HG03095 (cell line): ENCODE results near the gene DCDC2B.

Experiments used
- ATAC-seq: cut with Tn5 transposase; IDR thresholded peaks from one replicate; pipeline ENCODE4 v1.9.1; 2021; ENCODE audit warnings: moderate library complexity; ENCODE audit not compliant: unreplicated experiment

DCDC2B gene

DNA sequence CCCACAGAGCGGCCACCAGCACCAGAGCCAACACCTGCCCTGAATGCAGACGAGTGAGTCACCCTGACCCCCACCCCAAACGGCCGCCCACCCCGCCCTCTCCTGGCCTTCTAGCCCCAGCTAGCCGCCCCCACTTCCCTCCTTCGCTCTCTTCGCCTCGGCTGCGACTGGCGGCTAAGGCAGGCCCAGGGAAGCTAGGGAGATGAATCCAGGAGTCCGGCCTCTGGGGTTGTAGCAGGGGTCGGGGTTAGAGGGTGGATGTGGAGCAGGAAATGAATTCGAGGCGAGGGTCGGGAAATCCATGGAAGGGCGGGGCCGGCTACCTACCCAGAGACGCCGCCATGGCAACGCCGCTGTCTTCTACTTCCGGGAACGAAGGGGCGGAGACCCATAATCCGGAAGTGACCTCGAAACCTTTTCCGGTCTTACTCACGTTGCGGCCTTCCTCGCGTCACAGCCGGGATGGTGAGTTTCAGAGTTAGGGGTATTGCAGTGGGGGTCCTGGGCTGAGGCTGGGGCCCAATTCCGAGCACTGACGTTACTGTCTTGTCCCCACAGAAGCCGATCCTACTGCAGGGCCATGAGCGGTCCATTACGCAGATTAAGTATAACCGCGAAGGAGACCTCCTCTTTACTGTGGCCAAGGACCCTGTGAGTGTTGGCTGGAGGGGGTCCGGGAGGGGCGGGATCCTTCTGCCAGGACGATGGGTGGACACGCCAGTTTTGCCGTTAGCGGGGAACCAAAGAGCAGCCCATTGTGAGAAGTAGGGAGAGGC lies 13.3 kb downstream of the DCDC2B start, which contains the start of the genes EIF3I and TMEM234:
EIF3I (plus strand) TSS at position 428 of the 776 bp plus-strand sequence; CDS start at position 463, 35 bp downstream.
TMEM234 (minus strand) TSS at position 374 of the 776 bp plus-strand sequence; CDS start at position 343, 31 bp downstream.
- peak; percentile 91 for ATAC-seq

DNA sequence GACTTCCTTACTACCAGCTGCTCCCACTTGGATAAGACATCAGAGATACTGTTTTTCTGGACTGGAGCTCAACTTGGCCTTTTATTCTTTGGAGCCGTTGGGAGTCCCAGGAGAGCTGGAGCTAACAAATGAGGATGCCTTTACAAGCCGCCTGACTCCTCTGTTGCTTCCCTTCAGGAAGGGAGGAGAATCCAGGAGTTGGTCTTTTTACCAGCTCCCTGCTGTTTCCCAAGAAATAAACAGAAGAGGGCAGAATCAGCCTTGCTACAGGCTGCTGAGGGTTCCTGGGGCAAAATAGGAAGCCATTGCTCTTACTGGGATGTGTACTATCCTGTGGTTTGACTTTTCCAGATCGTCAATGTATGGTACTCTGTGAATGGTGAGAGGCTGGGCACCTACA lies 14.8 kb downstream of the DCDC2B start:
- no peak for ATAC-seq

DNA sequence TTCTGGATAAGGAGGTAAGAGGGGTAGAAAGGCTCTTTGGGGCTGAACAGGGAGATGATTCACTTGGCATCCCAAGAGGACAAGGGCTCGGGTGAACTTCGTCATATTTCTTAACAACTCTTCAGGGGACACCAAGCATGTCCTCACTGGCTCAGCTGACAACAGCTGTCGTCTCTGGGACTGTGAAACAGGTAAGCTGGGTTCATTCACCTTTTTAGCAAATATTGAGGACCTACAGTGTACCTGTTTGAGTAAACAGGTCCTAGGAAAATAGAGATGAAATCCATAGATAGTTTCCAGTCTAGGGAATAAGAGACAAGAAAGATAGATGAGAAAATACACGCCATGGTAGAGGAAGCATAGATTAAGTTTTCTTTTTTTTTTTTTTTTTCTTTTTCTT lies 15.4 kb downstream of the DCDC2B start:
- no peak for ATAC-seq

DNA sequence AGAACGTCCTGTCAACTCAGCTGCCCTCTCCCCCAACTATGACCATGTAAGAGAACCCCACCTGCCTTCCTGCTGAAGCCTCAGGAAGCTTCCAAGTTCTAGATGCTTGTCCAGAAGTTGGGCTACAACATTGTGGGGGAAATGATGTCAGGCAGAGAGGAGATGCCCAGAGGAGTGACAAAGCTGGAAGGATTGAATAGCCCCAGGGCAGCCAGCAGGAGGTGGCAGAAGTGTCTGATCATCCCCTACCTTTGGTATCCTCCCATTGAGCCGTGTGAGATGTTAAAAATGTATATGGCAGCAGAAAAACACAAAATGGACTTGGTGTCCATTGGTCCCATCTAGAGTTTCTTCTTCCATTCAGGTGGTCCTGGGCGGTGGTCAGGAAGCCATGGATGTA lies 19.9 kb downstream of the DCDC2B start:
- no peak for ATAC-seq

DNA sequence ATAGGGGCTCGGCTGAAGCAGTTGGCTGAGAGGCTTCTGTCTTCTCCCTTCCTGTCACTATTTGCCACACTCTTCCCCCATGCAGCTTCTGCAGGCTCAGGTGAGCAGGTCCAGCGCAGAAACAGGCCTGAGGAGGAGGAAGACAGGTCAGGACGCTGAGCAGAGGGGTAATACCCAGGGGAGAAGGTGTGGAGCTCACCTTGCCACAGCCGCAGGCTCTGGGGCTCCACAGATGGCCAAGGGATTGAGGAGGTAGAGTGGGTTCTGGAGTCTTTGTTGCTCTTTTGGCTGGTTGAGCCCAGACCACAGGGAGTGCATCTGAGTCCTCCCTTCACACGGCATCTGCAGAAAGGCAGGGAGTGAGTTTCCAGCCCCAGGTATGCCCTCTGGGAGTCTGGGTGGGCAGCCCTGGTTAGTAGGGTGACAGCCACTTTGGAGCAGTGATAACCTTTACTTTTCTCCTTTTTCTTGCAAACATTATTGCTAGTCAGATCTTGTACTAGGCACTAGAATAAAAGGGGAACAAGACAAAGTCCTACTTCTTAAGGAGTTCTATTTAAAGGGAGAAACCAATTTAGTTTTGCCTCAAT lies 23.0 kb downstream of the DCDC2B start:
- no peak for ATAC-seq

DNA sequence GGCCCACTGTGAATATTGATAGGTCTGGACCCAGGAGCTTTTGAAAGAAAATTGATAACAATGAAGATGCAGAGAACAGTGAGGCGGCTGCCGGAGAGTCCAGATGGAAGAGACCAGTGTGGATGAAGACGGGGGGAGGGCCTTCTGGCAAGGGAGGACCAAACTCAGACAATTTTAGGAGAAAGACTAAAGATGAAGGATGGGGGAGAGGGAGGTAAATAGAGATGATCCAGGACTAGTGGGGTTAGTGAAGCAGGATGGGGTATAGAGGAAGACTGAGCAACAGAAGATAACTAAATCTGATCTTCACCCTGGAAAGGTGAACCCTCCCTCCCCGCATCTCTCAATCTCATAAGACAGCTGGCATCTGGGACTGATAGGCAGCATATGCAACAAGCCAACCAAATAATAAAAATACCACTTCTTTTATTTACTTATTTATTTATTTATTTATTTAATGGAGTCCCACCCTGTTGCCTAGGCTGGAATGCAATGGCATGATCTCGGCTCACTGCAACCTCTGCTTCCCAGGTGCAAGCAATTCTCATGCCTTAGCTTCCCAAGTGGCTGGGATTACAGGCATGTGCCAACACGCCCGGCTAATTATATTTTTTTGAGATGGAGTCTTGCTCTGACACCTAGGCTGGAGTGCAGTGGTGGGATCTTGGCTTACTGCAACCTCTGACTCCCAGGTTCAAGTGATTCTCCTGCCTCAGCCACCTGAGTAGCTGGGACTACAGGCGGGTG lies 23.8 kb downstream of the DCDC2B start:
- ATAC-seq, result no peak

DNA sequence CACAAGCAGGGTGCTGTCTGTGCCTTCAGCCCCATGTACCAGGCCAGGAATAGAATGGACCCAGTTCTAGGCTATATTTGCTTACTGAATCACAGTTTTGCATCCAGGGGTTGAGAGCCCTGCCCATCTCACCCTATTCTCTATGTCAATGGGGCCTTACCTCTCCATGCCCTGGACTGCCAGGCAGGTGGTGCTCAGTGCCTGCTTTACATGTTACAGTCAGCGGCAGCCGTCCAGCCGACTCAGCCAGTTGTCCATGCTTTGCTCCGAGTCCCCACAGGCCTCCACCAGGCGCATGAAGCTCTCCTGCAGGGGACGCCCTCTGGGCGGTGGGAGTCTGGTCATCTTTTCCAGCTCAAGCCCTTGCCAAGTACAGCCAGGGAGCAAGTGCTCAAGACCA lies 25.9 kb downstream of the DCDC2B start:
- ATAC-seq, result no peak

DNA sequence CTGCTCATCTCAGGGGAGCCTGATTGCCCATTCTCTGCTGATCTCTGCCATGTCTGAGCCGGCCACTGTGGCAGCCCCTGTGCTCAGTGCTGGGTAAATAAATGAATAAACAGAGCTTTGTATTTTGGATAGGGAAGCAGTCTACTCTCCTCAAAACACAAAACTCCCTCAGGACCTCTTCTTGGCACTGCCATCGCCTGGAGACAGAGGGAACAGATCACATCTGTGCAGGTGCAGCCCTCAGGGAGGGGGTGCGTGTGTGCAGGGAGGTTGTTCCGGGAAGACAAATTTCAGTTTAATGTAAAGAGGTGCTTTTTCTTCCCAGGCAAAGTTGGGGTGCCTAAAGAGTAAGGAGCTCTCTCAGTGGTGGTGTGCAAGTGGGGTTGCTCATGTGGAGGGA lies 30.4 kb downstream of the DCDC2B start:
- no peak for ATAC-seq

DNA sequence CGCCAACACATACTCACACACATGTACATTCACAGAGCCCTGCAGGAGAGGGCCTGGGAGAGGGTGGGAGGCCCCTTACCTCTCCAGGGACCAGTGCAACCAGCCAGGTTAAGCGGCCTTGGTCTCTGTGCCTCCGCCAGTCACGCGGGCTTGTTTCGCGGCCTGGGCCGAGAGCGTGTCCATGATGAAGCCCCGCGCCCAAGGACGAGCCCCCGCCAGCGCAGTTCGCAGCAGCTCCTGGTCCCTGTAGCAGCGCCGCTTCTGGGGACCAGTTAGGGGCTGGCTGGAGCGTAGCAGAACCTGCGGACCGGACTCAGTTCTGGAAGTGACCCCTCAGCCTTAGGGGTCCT lies 30.9 kb downstream of the DCDC2B start:
- no peak for ATAC-seq

DNA sequence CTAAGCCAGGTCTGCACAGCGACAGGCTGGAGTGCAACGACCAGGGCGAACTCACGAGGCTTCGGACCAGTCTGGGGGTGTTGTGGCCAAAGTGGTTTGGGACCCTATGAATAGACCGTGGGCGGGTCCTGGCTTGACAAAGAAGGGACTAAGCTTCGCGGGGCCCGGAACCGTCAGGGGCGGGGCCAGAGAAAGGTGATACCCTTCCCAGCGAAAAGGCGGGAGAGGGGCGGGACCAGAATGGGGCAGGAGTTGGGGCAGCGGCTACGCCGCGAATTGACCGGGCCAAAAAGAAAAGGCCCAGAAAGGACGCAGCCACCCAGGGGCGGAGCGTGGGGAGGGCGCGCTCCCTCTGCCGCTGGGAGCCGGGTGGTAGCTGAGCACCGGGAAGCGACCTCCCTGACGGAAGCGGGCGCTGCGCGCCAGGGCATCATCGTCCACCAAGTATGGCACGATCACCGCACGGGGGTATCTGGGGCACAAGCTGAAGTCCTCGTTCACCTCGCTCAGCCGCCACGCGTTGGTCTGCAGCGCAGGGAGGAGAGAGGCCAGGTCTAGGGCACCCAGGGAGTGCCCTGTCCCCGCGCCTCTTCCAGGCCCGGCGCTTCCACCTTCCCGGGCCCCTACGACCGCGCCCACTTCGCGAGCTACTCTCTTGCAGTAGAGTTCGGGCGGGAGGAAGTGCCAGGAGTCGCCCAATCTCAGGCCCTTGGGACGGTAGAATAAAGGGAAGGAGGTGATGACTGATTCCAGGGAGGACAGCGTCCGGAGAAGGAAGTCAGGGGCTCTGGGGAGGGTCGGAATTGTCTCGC lies 31.5 kb downstream of the DCDC2B start:
- no peak for ATAC-seq

DNA sequence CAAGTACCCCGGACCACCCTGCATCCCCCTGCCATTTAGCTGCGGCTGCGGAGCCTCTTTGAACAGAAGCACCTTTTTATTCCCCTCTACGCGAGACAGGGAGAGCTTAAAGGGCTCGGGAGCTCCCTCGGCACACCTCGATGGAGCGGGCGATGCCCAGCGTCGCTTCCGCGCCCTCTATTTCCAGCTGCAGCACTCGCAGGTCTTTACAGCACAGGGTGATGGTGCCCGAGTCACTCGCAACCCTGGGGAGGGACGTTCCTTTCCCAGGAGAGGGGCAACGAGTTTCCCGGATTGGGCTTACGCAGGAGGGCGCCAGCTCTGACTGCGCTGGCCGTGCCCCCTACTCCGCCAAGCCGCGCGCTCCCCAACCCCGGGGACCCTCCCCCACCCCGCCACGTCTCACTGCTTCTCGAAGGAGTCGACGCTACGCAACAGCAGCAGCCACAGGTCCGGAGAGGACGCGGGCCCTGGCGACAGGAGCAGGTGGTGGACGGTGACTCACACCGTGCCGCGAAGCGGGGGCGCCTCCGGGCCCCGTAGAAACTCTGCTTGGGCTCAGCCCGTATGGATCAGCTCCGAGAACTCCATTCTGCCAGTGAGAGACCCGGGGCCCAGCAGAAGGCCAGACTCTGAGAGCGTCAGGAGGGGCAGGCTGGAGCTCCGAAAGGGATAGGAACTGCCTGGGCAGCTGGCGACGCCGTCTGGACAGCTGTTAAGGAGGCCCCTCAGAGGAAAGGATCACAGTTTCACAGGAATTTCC lies 32.3 kb downstream of the DCDC2B start:
- ATAC-seq, result no peak

DNA sequence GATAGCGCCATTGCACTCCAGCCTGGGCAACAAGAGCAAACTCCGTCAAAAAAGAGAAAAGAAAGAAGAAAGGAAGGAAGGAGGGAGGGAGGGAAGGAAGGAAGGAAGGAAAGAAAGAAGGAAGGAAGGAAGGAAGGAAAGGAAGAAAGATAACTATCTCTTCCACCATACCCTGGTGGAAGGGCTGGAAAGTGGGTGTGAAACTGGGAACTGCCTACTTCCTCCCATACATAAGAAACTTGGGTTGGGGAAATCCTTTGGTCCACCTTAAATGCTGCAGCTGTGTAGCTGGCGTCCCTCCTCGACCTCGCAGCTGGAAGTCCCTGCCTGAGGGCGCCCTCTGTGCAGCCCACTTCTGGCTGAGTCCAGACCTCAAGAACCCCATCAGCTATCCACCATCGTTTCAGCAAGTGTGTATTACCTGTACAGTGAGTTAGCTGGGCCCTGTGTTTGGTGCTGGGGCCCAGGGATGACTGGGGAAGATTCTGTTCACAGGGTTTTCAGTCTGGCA lies 33.5 kb downstream of the DCDC2B start:
- no peak for ATAC-seq

DNA sequence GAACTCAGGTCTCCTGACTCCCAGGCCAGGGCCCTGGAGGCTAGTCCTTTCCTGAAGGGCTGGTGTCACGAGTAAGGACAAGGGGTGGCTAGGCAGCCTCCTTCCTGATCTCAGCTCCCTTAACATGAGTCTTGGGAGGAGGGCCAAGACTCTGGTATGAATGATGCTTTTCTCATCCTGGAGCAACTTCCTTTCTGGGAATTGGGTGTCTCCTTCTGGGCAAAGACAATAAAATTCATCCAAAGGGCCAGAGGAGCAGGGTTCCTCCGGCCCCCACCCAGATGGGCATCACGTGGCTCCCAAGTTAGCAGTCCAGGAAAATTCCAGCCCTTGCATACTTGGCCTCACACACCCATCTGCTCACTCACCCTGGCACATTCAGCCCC lies 38.0 kb downstream of the DCDC2B start, which contains the start of gene FAM167B:
FAM167B (plus strand) TSS at position 335 of the 386 bp plus-strand sequence. CDS start 200 bp downstream, outside the sequence.
- no peak for ATAC-seq

DNA sequence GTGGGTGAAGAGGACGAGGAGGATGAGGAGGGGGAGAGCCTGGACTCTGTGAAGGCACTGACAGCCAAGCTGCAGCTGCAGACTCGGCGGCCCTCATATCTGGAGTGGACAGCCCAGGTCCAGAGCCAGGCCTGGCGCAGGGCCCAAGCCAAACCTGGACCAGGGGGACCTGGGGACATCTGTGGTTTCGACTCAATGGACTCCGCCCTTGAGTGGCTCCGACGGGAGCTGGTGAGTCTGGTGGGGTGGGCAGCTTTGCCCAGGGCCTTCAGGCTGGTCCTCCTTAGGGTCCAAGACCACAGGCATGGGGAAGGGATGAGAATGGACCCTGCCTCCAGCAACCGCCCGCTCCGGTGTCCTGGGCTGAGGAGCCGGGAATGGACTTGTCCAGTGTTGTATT lies 38.6 kb downstream of the DCDC2B start:
- ATAC-seq, result no peak

DNA sequence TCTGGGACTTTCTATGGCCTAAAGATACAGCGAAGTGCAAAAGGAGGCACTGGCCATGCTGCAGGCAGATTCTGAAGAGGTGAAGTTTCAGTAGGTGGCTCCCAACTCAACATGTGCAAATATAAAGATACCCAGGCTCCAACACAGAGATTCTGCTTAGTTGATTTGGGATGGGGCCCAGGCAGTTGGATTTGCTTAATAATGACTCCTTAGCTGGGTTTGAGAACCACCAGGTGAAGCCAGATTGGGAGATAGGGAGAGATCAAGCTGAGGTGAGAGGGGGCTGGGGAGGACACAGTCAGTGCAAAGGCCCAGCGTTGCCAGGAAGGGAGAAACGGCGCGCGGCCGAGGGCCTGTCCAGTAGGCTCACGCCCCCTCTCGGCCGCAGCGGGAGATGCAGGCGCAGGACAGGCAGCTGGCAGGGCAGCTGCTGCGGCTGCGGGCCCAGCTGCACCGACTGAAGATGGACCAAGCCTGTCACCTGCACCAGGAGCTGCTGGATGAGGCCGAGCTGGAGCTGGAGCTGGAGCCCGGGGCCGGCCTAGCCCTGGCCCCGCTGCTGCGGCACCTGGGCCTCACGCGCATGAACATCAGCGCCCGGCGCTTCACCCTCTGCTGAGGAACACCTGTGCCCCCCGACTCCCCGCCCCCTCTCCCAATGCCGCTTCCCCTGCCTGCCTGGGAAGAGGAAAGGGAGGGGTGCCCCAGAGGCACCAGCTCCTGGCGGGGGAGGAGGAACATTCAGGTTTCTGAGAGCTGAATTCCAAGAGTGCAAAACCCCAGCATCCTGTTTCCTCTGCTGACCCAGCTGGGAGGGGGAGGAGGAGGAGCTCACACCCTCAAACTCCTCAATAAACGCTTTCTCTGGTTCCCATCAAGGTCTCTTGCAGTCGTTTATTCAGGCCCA lies 39.3 kb downstream of the DCDC2B start:
- ATAC-seq, result no peak

DNA sequence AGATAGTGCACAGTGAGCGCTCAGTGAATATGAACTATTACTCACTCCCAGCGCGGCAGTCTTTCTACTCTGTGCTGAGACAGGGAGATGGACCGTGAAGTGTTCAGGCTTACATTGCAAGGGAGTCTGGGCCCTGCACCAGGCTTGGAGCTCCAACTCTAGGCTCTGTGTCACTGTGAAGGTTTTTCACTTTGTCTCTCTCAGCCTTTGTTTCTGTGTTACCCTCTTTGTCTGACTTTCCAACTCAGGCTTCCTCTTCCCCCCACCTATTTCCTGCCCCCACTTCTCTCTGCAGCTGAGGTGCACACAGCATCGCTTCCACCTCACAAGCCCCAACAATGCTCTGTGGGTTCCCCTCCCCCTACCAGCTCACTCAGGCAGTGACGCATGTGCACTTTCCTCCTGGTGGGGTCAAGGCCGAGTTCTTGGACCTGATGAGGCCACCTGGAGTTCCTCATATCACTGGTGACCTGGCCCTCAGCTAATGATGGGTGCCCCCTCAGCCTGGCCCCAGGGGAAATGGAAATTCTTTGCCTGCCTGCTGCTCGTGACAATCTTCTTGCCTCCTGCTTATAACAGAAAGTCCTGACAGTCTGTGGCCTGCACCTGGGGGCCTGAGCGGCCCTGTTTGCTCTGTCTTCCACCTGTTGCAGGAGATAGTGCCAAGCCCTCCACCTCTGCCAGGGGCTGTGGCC lies 41.1 kb downstream of the DCDC2B start:
- ATAC-seq, result peak; percentile 51

DNA sequence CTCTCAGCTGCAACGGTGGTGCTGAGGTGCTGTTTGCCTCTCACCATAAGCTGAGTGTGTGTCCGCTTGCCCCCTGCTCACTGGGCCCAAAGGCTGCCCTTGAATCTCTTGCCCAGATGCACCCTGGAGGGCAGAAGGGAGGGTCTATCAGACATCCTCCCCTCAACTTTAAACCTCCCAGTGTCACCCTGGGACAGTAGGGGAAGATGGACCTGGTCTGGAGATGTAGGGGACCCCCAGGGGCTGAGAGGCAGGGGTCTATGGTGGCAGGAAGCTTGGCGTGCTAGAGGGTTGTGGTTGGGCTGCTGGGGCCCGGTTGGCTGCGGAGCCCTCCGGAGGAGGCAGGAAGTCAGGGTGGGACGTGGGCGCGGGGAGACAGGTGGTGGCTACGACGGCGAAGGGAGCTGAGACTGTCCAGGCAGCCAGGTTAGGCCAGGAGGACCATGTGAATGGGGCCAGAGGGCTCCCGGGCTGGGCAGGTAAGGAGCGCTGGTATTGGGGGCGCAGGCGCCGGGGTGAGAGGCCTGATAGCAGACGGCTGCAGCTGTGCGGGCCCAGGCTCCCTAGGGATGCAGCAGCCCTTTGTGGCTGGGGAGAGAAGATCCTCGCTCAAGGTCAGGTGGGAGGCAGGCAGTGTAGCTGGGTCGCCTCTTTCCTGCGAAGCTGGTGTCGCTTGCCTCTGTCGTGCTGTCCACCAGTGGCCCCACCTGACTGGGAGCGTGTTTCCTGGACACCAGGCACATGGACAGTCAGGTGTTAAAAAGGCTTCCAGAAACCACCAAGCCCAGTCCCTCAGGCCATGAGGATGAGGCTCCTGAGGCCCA lies 42.2 kb downstream of the DCDC2B start, which contains the start of gene LCK:
LCK (plus strand) TSS at position 373 of the 824 bp plus-strand sequence. CDS start 23,065 bp downstream, outside the sequence.
- ATAC-seq, result no peak
